Common myeloid progenitor, CD34-positive (primary cell): ENCODE measurements around the gene PPP1R12C.

Experiments
- CTCF ChIA-PET: fragments of 350-600 bp; sonication (Branson Sonifier 250); formaldehyde crosslinking; loops from one replicate; lab custom pipeline; 2021; ENCODE audit warnings: antibody characterized with exemption; lab: Charles Lee
- POLR2A ChIA-PET: fragments of 350-600 bp; sonication (Branson Sonifier 250); formaldehyde crosslinking; loops from one replicate; lab custom pipeline; 2021; ENCODE audit warnings: antibody characterized with exemption; lab: Charles Lee
- DNase-seq, 3 donors: peaks; one replicate each; pipeline versions ENCODE4 v3.0.0 to v3.0.0-alpha.2; 2013
- H3K27ac ChIP-seq, 2 experiments: 1 replicate in 1 of 2; 2 replicates in 1 of 2; pipeline ENCODE4 v1.7.0; 2013; ENCODE audit warnings: inconsistent platforms in 2 of 2, low read length in 2 of 2, mild to moderate bottlenecking in 2 of 2, low read depth in 1 of 2, moderate library complexity in 1 of 2; ENCODE audit not compliant: severe bottlenecking in 2 of 2, insufficient read depth in 1 of 2, poor library complexity in 1 of 2
- H3K27me3 ChIP-seq, 5 experiments: replicated peaks in 2 of 5; 1 replicate in 3 of 5; 2 replicates in 2 of 5; pipeline versions ENCODE4 v1.6.1 to v1.7.0; 2013; ENCODE audit warnings: low read length in 4 of 5, mild to moderate bottlenecking in 2 of 5, moderate library complexity in 2 of 5, inconsistent platforms in 1 of 5; ENCODE audit not compliant: insufficient read depth in 5 of 5, control insufficient read depth in 4 of 5
- H3K36me3 ChIP-seq, 4 experiments: 1 replicate in 2 of 4; 2 replicates in 2 of 4; pipeline versions ENCODE4 v1.6.1 to v1.7.0; 2013; ENCODE audit warnings: low read length in 3 of 4, control low read depth in 1 of 4, mild to moderate bottlenecking in 1 of 4; ENCODE audit not compliant: control insufficient read depth in 4 of 4, insufficient read depth in 4 of 4
- H3K4me1 ChIP-seq, 4 experiments: 1 replicate in 3 of 4; 2 replicates in 1 of 4; pipeline versions ENCODE4 v1.6.1 to v1.7.1; 2013; ENCODE audit warnings: low read length in 3 of 4, mild to moderate bottlenecking in 3 of 4, control low read depth in 1 of 4, inconsistent platforms in 1 of 4, moderate library complexity in 1 of 4; ENCODE audit not compliant: control insufficient read depth in 4 of 4, insufficient read depth in 4 of 4; ENCODE audit errors: control extremely low read depth in 1 of 4
- H3K4me3 ChIP-seq, 7 experiments: 1 replicate in 4 of 7; 2 replicates in 3 of 7; pipeline versions ENCODE4 v1.5.1 to v1.7.0; 2013; ENCODE audit warnings: mild to moderate bottlenecking in 7 of 7, low read length in 6 of 7, moderate library complexity in 6 of 7, inconsistent platforms in 2 of 7, low read depth in 2 of 7, control low read depth in 1 of 7; ENCODE audit not compliant: insufficient read depth in 4 of 7, control insufficient read depth in 1 of 7; ENCODE audit errors: extremely low read depth in 1 of 7
- H3K9me3 ChIP-seq, 5 experiments: 1 replicate in 4 of 5; 2 replicates in 1 of 5; pipeline versions ENCODE4 v1.6.1 to v1.7.1; 2013; ENCODE audit warnings: low read length in 4 of 5, mild to moderate bottlenecking in 2 of 5, inconsistent platforms in 1 of 5, low read depth in 1 of 5, moderate library complexity in 1 of 5; ENCODE audit not compliant: control insufficient read depth in 4 of 5, insufficient read depth in 2 of 5; ENCODE audit errors: control extremely low read depth in 1 of 5
- WGBS: methylation state at CpG from one replicate; pipeline ENCODE4 v1.1.5; 2013; ENCODE audit not compliant: insufficient coverage; 5-methylcytosine and 5-hydroxymethylcytosine counted together

Gene PPP1R12C

DNA sequence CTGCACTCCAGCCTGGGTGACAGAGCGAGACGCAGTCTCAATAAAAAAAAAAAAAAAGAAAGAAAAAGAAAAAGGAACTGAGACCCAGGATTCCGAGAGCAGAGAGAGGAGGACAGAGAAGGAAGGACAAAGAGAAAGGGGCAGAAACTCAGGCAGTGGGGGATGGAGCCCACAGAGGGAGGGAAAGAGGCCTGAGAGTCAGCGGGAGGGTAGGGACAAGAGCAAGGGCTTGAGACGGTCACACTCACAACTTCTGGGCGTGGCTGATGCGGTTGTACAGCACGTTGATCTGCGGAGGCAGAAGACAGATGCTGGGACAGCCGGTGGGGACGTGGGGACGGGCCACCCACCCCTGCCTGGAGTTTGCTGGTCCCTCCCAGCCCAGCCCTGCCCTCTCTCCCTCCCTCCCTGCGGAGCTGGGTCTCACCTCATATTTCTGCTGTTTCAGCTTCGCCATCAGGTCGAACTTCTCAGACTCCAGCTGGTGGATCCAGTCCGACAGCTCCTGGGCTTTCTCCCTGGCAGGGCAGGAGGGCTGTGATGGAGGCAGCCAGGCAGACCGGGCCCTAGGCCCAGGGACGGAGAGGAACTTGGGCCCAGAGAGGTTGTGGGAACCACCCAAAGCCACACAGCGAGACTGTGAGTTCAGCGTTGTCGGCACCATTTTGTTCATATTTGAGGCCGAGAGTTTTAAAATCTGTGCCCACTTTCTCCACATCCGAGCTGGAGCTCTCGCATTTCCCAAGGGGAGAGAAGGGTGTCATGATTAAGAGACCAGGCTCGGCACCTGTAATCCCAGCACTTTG is 16.4 kb upstream of the PPP1R12C start:
- Histone ChIP-seq H3K4me1 (peaks cover 0 to 7% (median 3%) of the 10 kb centered on the region in 4 experiments), H3K36me3 (no peaks in the 10 kb centered on the region), H3K27me3 (peaks cover 0 to 4% (median 0%) of the 10 kb centered on the region in 5 experiments), H3K27ac (no peak overlapping the region), H3K4me3 (no peak overlapping the region), H3K9me3 (no peaks in the 10 kb centered on the region)
- POLR2A ChIA-PET = no interaction called here
- CTCF ChIA-PET = interaction anchor here (0.9 to 2.1 kb wide), 6 partner anchors 13 to 284 kb away, joined by 3 to 5 read pairs (median 4); no protein-coding TSS in a partner anchor
- DNase-seq = peak in 1 of 3 donors; percentile 31
- WGBS = 75% methylated on average over 23 of the region's 25 CpGs

DNA sequence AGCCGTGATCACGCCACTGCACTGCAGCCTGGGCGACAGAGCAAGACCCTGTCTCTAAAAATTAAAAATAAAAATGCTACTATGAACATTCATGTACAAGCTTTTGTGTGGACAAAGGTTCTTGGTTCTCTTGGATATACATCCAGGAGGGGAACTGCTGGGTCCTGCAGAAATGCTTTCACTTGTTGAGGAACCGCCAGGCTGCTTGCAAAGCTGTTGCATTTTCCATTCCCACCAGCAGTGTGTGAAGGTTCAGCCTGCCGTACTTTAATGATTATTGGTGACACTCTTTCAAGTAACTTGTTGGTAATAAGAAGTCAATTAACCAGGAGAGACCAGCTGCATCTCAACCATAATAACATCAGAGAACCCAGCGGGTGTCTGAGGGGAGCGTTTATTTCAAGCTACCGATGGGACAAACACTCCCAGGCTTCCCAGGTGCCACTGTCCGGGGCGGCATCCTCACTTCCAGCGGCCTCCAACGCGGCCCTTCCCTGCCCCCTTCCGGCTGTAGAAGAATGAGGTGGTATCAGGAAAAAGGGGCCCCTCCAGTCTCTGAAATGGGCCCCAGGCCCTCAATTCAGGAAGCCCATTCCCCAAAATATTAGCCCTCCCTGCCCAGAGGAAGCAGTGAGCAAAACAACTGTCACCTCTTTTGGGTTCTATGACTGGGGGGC is 15.2 kb upstream of the PPP1R12C start:
- no peaks in the 10 kb centered on the region for H3K9me3 ChIP-seq
- H3K27ac ChIP-seq = no peak overlapping the region
- no peaks in the 10 kb centered on the region for H3K36me3 ChIP-seq
- ChIA-PET CTCF (interaction anchor here (0.5 to 2.1 kb wide), 8 partner anchors 9 to 253 kb away, joined by 4 to 8 read pairs (median 5); no protein-coding TSS in a partner anchor), POLR2A (interaction anchor here (0.6 kb wide), 1 partner anchor 58 kb away, joined by 4 read pairs; no protein-coding TSS in a partner anchor)
- peak in 2 of 3 donors; percentile 57 to 63 for DNase-seq
- 28% methylated on average over 9 of the region's 14 CpGs for WGBS
- H3K27me3 ChIP-seq = peaks cover 0 to 4% (median 0%) of the 10 kb centered on the region in 5 experiments
- H3K4me1 ChIP-seq = peaks cover 0 to 7% (median 3%) of the 10 kb centered on the region in 4 experiments
- no peak overlapping the region for H3K4me3 ChIP-seq

DNA sequence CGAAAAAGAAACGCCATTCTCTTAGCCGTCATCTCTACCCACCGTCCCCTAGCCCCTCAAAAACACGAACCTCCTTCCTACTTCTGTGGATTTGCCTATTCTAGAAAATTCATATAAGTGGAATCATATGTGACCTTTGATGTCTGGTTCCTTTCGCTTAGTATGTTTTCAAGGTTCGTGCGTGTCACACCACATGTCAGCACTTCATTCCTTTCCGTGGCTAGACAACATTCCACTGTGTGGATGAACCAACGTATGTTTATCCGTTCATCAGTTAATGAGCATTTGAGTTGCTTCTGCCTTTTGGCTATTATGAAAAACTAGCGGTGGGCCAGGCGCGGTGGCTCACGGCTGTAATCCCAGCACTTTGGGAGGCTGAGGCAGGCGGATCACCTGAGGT is 14.0 kb upstream of the PPP1R12C start:
- peaks cover 0 to 7% (median 3%) of the 10 kb centered on the region in 4 experiments for H3K4me1 ChIP-seq
- CTCF ChIA-PET = interaction anchor here (1.5 to 2.1 kb wide), 2 partner anchors 12 to 15 kb away, joined by 5 read pairs; no protein-coding TSS in a partner anchor
- peaks cover 0 to 4% (median 0%) of the 10 kb centered on the region in 5 experiments for H3K27me3 ChIP-seq
- no peaks in the 10 kb centered on the region for H3K9me3 ChIP-seq
- 94% methylated on average over 12 of the region's 16 CpGs for WGBS
- H3K27ac ChIP-seq = no peak overlapping the region
- H3K36me3 ChIP-seq = no peaks in the 10 kb centered on the region
- POLR2A ChIA-PET = no interaction called here
- H3K4me3 ChIP-seq = no peak overlapping the region
- no peak for DNase-seq

DNA sequence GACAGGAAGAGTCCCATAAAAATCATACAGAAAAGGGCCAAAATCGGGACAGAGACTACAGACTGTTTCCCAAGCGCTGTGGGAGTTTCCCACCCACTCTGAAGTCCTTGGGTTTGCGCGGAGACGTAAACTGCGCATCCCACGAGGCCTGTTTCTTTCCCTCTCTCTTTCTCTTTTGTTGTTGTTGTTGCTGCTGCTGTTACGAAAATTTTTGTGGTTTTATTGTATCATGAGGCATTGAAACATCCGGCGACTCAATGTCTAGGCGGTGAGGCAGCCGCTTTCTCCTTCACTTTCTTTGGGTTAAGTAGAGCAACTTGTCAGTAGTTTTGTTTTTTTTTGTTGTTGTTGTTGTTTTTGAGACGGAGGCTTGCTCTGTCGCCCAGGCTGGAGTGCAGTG is 1.6 kb upstream of the PPP1R12C start:
- 100% methylated on average over 3 of the region's 14 CpGs for WGBS
- H3K36me3 ChIP-seq = peaks cover 0 to 5% (median 0%) of the 10 kb centered on the region in 4 experiments
- ChIA-PET CTCF (interaction anchor here (1.0 to 1.4 kb wide), 2 partner anchors 42 to 238 kb away, joined by 3 to 4 read pairs; no protein-coding TSS in a partner anchor), POLR2A (interaction anchor here (2.3 kb wide), 1 partner anchor 21 kb away, joined by 5 read pairs; no protein-coding TSS in a partner anchor)
- peaks cover 5 to 33% (median 30%) of the 10 kb centered on the region in 4 experiments for H3K4me1 ChIP-seq
- peak in 1 of 3 donors; percentile 10 for DNase-seq
- H3K27me3 ChIP-seq = no peaks in the 10 kb centered on the region
- H3K9me3 ChIP-seq = no peaks in the 10 kb centered on the region
- peak overlapping the region in 2 of 7 experiments; percentile 90 to 97 for H3K4me3 ChIP-seq
- no peak overlapping the region for H3K27ac ChIP-seq

DNA sequence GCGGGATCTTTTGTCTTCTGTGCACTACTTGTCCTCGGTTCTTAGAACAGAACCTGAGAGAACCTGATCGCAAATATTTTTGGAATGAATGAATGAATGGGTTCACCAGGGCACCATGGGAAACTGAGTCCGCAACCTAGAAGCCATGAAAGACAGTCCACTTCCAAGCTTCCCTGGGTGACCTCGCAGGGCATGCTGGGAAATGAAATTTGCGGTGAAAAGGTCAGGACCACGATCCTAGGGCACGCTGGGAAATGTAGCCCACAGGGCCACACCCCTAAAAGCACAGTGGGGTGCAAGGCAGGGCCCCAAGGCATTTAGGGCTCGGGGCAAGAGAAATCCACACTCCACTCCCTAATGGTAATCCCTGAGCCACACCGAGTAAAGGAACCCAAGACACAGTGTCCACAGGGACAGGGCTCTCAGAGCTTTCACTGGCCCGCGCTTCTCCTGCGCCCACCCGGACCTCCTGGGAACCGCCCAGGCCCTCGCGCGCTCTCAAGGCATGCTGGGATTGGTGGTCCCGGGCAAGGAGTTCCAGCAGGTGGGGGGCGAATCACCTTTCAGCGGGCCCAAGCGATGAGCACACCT is 1.1 kb upstream of the PPP1R12C start:
- H3K4me1 ChIP-seq = peaks cover 5 to 33% (median 30%) of the 10 kb centered on the region in 4 experiments
- ChIA-PET POLR2A (interaction anchor here (2.3 kb wide), 1 partner anchor 20 kb away, joined by 5 read pairs; no protein-coding TSS in a partner anchor), CTCF (interaction anchor here (1.0 to 1.4 kb wide), 3 partner anchors 29 to 237 kb away, joined by 3 to 5 read pairs (median 4); no protein-coding TSS in a partner anchor)
- peaks cover 0 to 5% (median 0%) of the 10 kb centered on the region in 4 experiments for H3K36me3 ChIP-seq
- 25% methylated on average over 13 of the region's 22 CpGs for WGBS
- peak in 1 of 3 donors; percentile 25 for DNase-seq
- peak overlapping the region in 1 of 2 experiments; percentile 66 for H3K27ac ChIP-seq
- H3K9me3 ChIP-seq = no peaks in the 10 kb centered on the region
- no peaks in the 10 kb centered on the region for H3K27me3 ChIP-seq
- H3K4me3 ChIP-seq = peak overlapping the region; percentile 16 to 97 (median 83)

DNA sequence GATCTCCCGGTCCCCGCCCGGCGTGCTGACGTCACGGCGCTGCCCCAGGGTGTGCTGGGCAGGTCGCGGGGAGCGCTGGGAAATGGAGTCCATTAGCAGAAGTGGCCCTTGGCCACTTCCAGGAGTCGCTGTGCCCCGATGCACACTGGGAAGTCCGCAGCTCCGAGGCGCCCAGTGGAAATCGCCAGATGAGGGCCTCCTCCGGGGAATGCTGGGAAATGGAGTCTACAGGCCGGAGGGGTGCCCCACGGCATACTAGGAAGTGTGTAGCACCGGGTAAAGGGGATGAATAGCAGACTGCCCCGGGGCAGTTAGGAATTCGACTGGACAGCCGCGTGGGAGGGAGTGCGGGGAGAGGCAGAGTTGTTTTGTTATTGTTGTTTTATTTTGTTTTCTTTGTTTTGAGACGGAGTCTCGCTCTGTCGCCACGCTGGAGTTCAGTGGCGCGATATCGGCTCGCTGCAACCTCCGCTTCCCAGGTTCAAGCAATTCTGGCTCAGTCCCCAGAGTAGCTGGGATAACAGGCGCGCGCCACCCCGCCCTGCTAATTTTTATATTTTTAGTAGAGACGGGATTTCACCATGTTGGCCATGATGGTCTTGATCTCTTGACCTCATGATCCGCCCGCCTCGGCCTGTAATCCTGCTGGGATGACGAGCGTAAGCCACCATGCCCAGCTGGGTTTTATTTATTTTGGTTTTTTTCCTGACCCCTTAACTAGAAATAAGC is 390 bp upstream of the PPP1R12C start:
- CTCF ChIA-PET = interaction anchor here (1.0 to 1.4 kb wide), 3 partner anchors 28 to 237 kb away, joined by 3 to 5 read pairs (median 4); no protein-coding TSS in a partner anchor
- no peaks in the 10 kb centered on the region for H3K9me3 ChIP-seq
- under 1% methylated on average over 32 of the region's 44 CpGs for WGBS
- DNase-seq = peak; percentile 97 to 98 (median 97)
- H3K27me3 ChIP-seq = no peaks in the 10 kb centered on the region
- peaks cover 5 to 39% (median 30%) of the 10 kb centered on the region in 4 experiments for H3K4me1 ChIP-seq
- peak overlapping the region; percentile 67 to 97 (median 85) for H3K4me3 ChIP-seq
- H3K36me3 ChIP-seq = peaks cover 0 to 5% (median 2%) of the 10 kb centered on the region in 4 experiments
- POLR2A ChIA-PET = interaction anchor here (0.5 to 2.3 kb wide), 4 partner anchors 20 to 1180 kb away, joined by 3 to 5 read pairs (median 4); no protein-coding TSS in a partner anchor
- peak overlapping the region; percentile 40 to 66 for H3K27ac ChIP-seq
